Liver (tissue), 9 donors: Measurements from ENCODE around the gene TP73. TPM values are rescaled to one million over a fixed set of nuclear protein-coding genes. Genes with fewer than 3 reads are reported as not detected.

Experiments
- DNase-seq: peaks from one replicate; pipeline ENCODE4 v3.0.0-alpha.2; 2017; ENCODE audit warnings: low spot score
- H3K27ac ChIP-seq, 2 donors: one replicate each; pipeline ENCODE4 v1.7.0; 2013; ENCODE audit warnings: inconsistent platforms in 2 of 2, low read length in 2 of 2, control low read depth in 1 of 2, low read depth in 1 of 2, mild to moderate bottlenecking in 1 of 2
- H3K27me3 ChIP-seq, 4 donors: one replicate each; pipeline versions ENCODE4 v1.6.1 to v1.7.0; 2013; ENCODE audit warnings: low read length in 3 of 4, inconsistent platforms in 1 of 4, mild to moderate bottlenecking in 1 of 4, moderate library complexity in 1 of 4; ENCODE audit not compliant: control insufficient read depth in 4 of 4, insufficient read depth in 4 of 4
- H3K36me3 ChIP-seq, 4 donors: one replicate each; pipeline versions ENCODE4 v1.6.1 to v1.7.0; 2013; ENCODE audit warnings: low read length in 3 of 4, mild to moderate bottlenecking in 3 of 4, low read depth in 1 of 4, moderate library complexity in 1 of 4; ENCODE audit not compliant: control insufficient read depth in 4 of 4, insufficient read depth in 3 of 4
- H3K4me1 ChIP-seq, 4 donors: one replicate each; pipeline versions ENCODE4 v1.6.1 to v1.7.0; 2013; ENCODE audit warnings: low read length in 3 of 4, mild to moderate bottlenecking in 3 of 4, moderate library complexity in 1 of 4; ENCODE audit not compliant: control insufficient read depth in 4 of 4, insufficient read depth in 4 of 4
- H3K4me3 ChIP-seq, 3 donors: one replicate each; pipeline versions ENCODE4 v1.6.1 to v1.7.0; 2013; ENCODE audit warnings: low read length in 3 of 3, control low read depth in 1 of 3, low read depth in 1 of 3, mild to moderate bottlenecking in 1 of 3
- H3K9ac ChIP-seq, 2 donors: one replicate each; pipeline ENCODE4 v1.7.0; 2013; ENCODE audit warnings: low read length in 2 of 2, mild to moderate bottlenecking in 2 of 2, moderate library complexity in 2 of 2, control low read depth in 1 of 2, low read depth in 1 of 2
- H3K9me3 ChIP-seq, 4 donors: one replicate each; pipeline versions ENCODE4 v1.6.1 to v1.7.0; 2013; ENCODE audit warnings: low read length in 3 of 4; ENCODE audit not compliant: control insufficient read depth in 4 of 4
- ATF3 ChIP-seq: IDR thresholded peaks from 2 replicates; pipeline ENCODE4 v1.6.1; 2016; ENCODE audit warnings: antibody characterized with exemption
- CTCF ChIP-seq: fragments of 150-350 bp; IDR thresholded peaks from 2 replicates; pipeline ENCODE4 v1.5.1; 2017; ENCODE audit warnings: improper control_type of control experiment, low read depth, low read length; ENCODE audit not compliant: missing input control
- EGR1 ChIP-seq, 2 donors: IDR thresholded peaks; 2 replicates each; pipeline ENCODE4 v1.6.1; 2016 to 2018; ENCODE audit warnings: antibody characterized with exemption in 2 of 2, low read depth in 2 of 2
- FOXA1 ChIP-seq: IDR thresholded peaks from 2 replicates; pipeline ENCODE4 v1.6.1; 2016; ENCODE audit warnings: antibody characterized with exemption
- FOXA2 ChIP-seq: IDR thresholded peaks from 2 replicates; pipeline ENCODE4 v1.6.1; 2016; ENCODE audit warnings: antibody characterized with exemption
- GABPA ChIP-seq, 2 donors: IDR thresholded peaks in 1 of 2; conservative IDR thresholded peaks in 1 of 2; 2 replicates each; pipeline ENCODE4 v1.6.1; 2016; ENCODE audit warnings: antibody characterized with exemption in 2 of 2, mild to moderate bottlenecking in 1 of 2, moderate library complexity in 1 of 2
- HNF4A ChIP-seq, 2 donors: conservative IDR thresholded peaks; 2 replicates each; pipeline ENCODE4 v1.6.1; 2016; ENCODE audit warnings: antibody characterized with exemption in 2 of 2, mild to moderate bottlenecking in 2 of 2
- HNF4G ChIP-seq: IDR thresholded peaks from 2 replicates; pipeline ENCODE4 v1.6.1; 2016; ENCODE audit warnings: antibody characterized with exemption
- JUND ChIP-seq, 2 donors: IDR thresholded peaks; 2 replicates each; pipeline ENCODE4 v1.6.1; 2016; ENCODE audit warnings: antibody characterized with exemption in 2 of 2
- MAX ChIP-seq: IDR thresholded peaks from 2 replicates; pipeline ENCODE4 v1.6.1; 2016; ENCODE audit warnings: antibody characterized with exemption
- NR2F2 ChIP-seq: IDR thresholded peaks from 2 replicates; pipeline ENCODE4 v1.6.1; 2016; ENCODE audit warnings: antibody characterized with exemption
- RAD21 ChIP-seq, 2 donors: IDR thresholded peaks; 2 replicates each; pipeline ENCODE4 v1.6.1; 2016; ENCODE audit warnings: antibody characterized with exemption in 2 of 2, mild to moderate bottlenecking in 2 of 2
- REST ChIP-seq: IDR thresholded peaks from 2 replicates; pipeline ENCODE4 v1.6.1; 2016; ENCODE audit warnings: antibody characterized with exemption, mild to moderate bottlenecking
- RXRA ChIP-seq, 2 donors: IDR thresholded peaks; 2 replicates each; pipeline ENCODE4 v1.6.1; 2017 to 2018; ENCODE audit warnings: antibody characterized with exemption in 2 of 2, mild to moderate bottlenecking in 1 of 2
- SP1 ChIP-seq: IDR thresholded peaks from 2 replicates; pipeline ENCODE4 v1.6.1; 2018; ENCODE audit warnings: antibody characterized with exemption, mild to moderate bottlenecking
- TAF1 ChIP-seq: conservative IDR thresholded peaks from 2 replicates; pipeline ENCODE4 v1.6.1; 2016; ENCODE audit warnings: antibody characterized with exemption, mild to moderate bottlenecking
- YY1 ChIP-seq: IDR thresholded peaks from 2 replicates; pipeline ENCODE4 v1.6.1; 2016; ENCODE audit warnings: antibody characterized with exemption, mild to moderate bottlenecking
- ZBTB33 ChIP-seq: IDR thresholded peaks from 2 replicates; pipeline ENCODE4 v1.6.1; 2016; ENCODE audit warnings: antibody characterized with exemption
- WGBS: extraction: QIAGEN DNeasy Blood & Tissue Kit; methylation state at CpG from one replicate; pipeline ENCODE4 v1.1.7; 2013; 5-methylcytosine and 5-hydroxymethylcytosine counted together
- polyA plus RNA-seq, 2 donors: library from polyadenylated mRNA; stranded (reverse) in 1 of 2; unstranded in 1 of 2; fragments of 200-250 nt in 1 of 2; fragments of >200 nt in 1 of 2; fragmentation: Nextera tagmentation in 1 of 2; extraction: Ambion mirVana in 1 of 2; gene quantifications; one replicate each; pipeline versions ENCODE4 v1.2.1 to v1.2.3, GENCODE V29; 2013 to 2015
- total RNA-seq, 2 donors: library from RNA; depleted of rRNA; stranded (reverse); fragments of >200 nt; gene quantifications; one replicate each; pipeline ENCODE4 v1.2.3, GENCODE V29; 2014
- donor health status: healthy.
- donor health status: healthy.
- donor health status: healthy.
- donor health status: healthy.
- donor health status: healthy.

TP73 gene
- total and polyA plus RNA-seq, 4 donors: 0.08 to 0.29 (median 0.18) TPM

- TF ChIP-seq ATF3: no peak
- TF ChIP-seq FOXA2: no peak
- TF ChIP-seq RXRA (IDR thresholded peaks at IDR 0.05): no peak
- no peak for TF ChIP-seq FOXA1
- TF ChIP-seq MAX: no peak
- no peak for TF ChIP-seq GABPA (IDR thresholded peaks at IDR 0.05 in 1 of 2, conservative IDR thresholded peaks at IDR 0.05 in 1 of 2)
- TF ChIP-seq SP1: no peak
- TF ChIP-seq HNF4A (conservative IDR thresholded peaks at IDR 0.05): no peak
- TF ChIP-seq HNF4G: no peak
- TF ChIP-seq REST: no peak
- TF ChIP-seq JUND (IDR thresholded peaks at IDR 0.05): no peak
- no peak for TF ChIP-seq RAD21 (IDR thresholded peaks at IDR 0.05)
- no peak for TF ChIP-seq EGR1 (IDR thresholded peaks at IDR 0.05; ENCODE audit: low read depth in 2 of 2)
- TF ChIP-seq TAF1: no peak
- Histone ChIP-seq H3K36me3 (no peaks in the 10 kb centered on the region), H3K27ac (no peak overlapping the region), H3K4me3 (no peak overlapping the region), H3K9ac (no peak overlapping the region), H3K4me1 (no peaks in the 10 kb centered on the region), H3K9me3 (no peaks in the 10 kb centered on the region), H3K27me3 (no peaks in the 10 kb centered on the region)
- 88% methylated on average over 12 of the region's 12 CpGs for WGBS
- DNase-seq: no peak
Measured at GRCh38 chr1:3762873-3763228, 110.5 kb downstream of the TP73 start.

- Histone ChIP-seq H3K4me1 (peaks cover 0 to 4% (median 1%) of the 10 kb centered on the region in 4 donors), H3K9me3 (no peaks in the 10 kb centered on the region), H3K27me3 (no peaks in the 10 kb centered on the region), H3K36me3 (no peaks in the 10 kb centered on the region), H3K9ac (no peak overlapping the region), H3K27ac (no peak overlapping the region), H3K4me3 (no peak overlapping the region)
- 88% methylated on average over 31 of the region's 31 CpGs for WGBS
- no peak for DNase-seq
- TF ChIP-seq RAD21 (IDR thresholded peaks at IDR 0.05) (no peak), JUND (IDR thresholded peaks at IDR 0.05) (no peak), REST (no peak), TAF1 (no peak), GABPA (IDR thresholded peaks at IDR 0.05 in 1 of 2, conservative IDR thresholded peaks at IDR 0.05 in 1 of 2) (no peak), MAX (no peak), ZBTB33 (no peak), CTCF (no peak), FOXA1 (no peak), YY1 (no peak), EGR1 (IDR thresholded peaks at IDR 0.05; ENCODE audit: low read depth in 2 of 2) (no peak), NR2F2 (no peak), HNF4G (no peak), RXRA (IDR thresholded peaks at IDR 0.05) (no peak), HNF4A (conservative IDR thresholded peaks at IDR 0.05) (no peak), FOXA2 (no peak), SP1 (no peak), ATF3 (no peak)
Measured at GRCh38 chr1:3763351-3764125, 111.2 kb downstream of the TP73 start.
